ENCODE results near the gene CFAP57. TPM values are rescaled to one million over a fixed set of nuclear protein-coding genes. Genes with fewer than 3 reads are reported as not detected.

Gene CFAP57
- total and polyA plus RNA-seq, 2 of the 8 experiments (the other 6 are each of a cell fraction or from before 2014, with no cell fraction given) = 0.20 to 0.80 TPM

- CTCF ChIA-PET (ENCODE audit: partially characterized antibody) = interaction anchor here (0.8 to 1.9 kb wide), 4 partner anchors 8 to 134 kb away, joined by 3 to 5 read pairs (median 4); partner anchors contain the start of genes C1orf210 and CDC20
- Histone ChIP-seq H3K23ac (ENCODE audit: insufficient read length) (no peak overlapping the region), H3K36me3 (ENCODE audit: control insufficient read depth in 2 of 4, insufficient read depth in 4 of 4, low read length in 3 of 4) (peaks cover 2 to 12% (median 6%) of the 10 kb centered on the region in 4 experiments; a peak in 6 of 8 replicates), H3K18ac (ENCODE audit: extremely low read depth, low read length) (no peak overlapping the region), H2BK5ac (ENCODE audit: low read depth, low read length) (no peak overlapping the region), H2AFZ (ENCODE audit: low read length) (no peak overlapping the region), H2BK12ac (ENCODE audit: low read depth, low read length) (no peak overlapping the region), H4K20me1 (replicated peaks in 1 of 2; ENCODE audit: control insufficient read depth in 1 of 2, insufficient read depth in 2 of 2, low read length in 2 of 2) (no peaks in the 10 kb centered on the region), H2BK15ac (ENCODE audit: low read length) (no peak overlapping the region; the same call in 1 of the 2 replicates), H3K23me2 (ENCODE audit: low read depth, low read length) (no peaks in the 10 kb centered on the region; the same call in 1 of the 2 replicates), H2AK5ac (ENCODE audit: low read depth, low read length) (no peak overlapping the region), H3K9ac (replicated peaks in 1 of 4; ENCODE audit: extremely low read depth in 1 of 4, low read depth in 3 of 4, low read length in 3 of 4) (no peak overlapping the region), H3K56ac (replicated peaks; ENCODE audit: insufficient read length, low read depth, low read length) (no peak overlapping the region), H3K27ac (ENCODE audit: low read depth, low read length) (no peak overlapping the region), H3K4me1 (replicated peaks in 1 of 4; ENCODE audit: control insufficient read depth in 3 of 4, insufficient read depth in 4 of 4, low read length in 3 of 4) (no peaks in the 10 kb centered on the region; a peak in 1 of 7 replicates), H3K4me2 (ENCODE audit: insufficient read depth in 1 of 2, low read depth in 2 of 2, low read length in 2 of 2) (no peak overlapping the region), H4K8ac (ENCODE audit: extremely low read depth, insufficient read depth, low read length) (no peak overlapping the region), H4K5ac (ENCODE audit: insufficient read length, low read depth, low read length) (no peak overlapping the region), H3K79me2 (ENCODE audit: control insufficient read depth in 1 of 2, insufficient read depth in 2 of 2, low read length in 2 of 2) (no peaks in the 10 kb centered on the region), H2BK120ac (replicated peaks; ENCODE audit: low read depth, low read length) (no peak overlapping the region), H3K79me1 (ENCODE audit: low read depth, low read length) (no peaks in the 10 kb centered on the region), H3K27me3 (replicated peaks in 1 of 4; ENCODE audit: control insufficient read depth in 3 of 4, extremely low read depth in 1 of 4, insufficient read depth in 3 of 4, low read length in 3 of 4) (no peaks in the 10 kb centered on the region), H3K4me3 (ENCODE audit: extremely low read depth in 1 of 4, insufficient read depth in 2 of 4, low read depth in 3 of 4, low read length in 4 of 4) (no peak overlapping the region), H4K91ac (replicated peaks; ENCODE audit: insufficient read length, low read length) (no peak overlapping the region), H3K14ac (ENCODE audit: insufficient read length) (no peak overlapping the region), H2BK20ac (ENCODE audit: low read length) (no peak overlapping the region), H3K4ac (replicated peaks; ENCODE audit: insufficient read length, low read depth, low read length) (no peak overlapping the region), H3K9me3 (ENCODE audit: insufficient read depth in 2 of 2, low read depth in 1 of 2, low read length in 1 of 2) (no peaks in the 10 kb centered on the region)
- FAIRE-seq (no peak), DNase-seq (ENCODE audit: low read depth in 1 of 2, low spot score in 2 of 2) (no peak)
- WGBS, 2 experiments (ENCODE audit: extremely low coverage in 1 of 2, insufficient coverage in 1 of 2, insufficient read length in 1 of 2, insufficient replicate concordance in 2 of 2, low coverage in 1 of 2, low lambda C conversion rate in 2 of 2, missing lambda C conversion rate in 1 of 2) = 81% methylated on average over 7 of the region's 7 CpGs; no CpG with 5 or more reads in 1 of the 2 experiments
- POLR2A ChIA-PET (ENCODE audit: partially characterized antibody) = interaction anchor here (1.3 to 2.0 kb wide), 4 partner anchors 9 to 73 kb away, joined by 4 to 7 read pairs (median 4); partner anchors contain the start of genes C1orf210 and TIE1
- no peak for TF ChIP-seq ASH2L (IDR thresholded peaks at IDR 0.05; ENCODE audit: low read length)
- TF ChIP-seq MAFK (IDR thresholded peaks at IDR 0.05; ENCODE audit: low read depth, low read length) = no peak
- TF ChIP-seq TEAD4 (IDR thresholded peaks at IDR 0.05; ENCODE audit: low read depth, low read length) = no peak
- no peak for TF ChIP-seq SP2 (IDR thresholded peaks at IDR 0.05; ENCODE audit: low read length)
- no peak for TF ChIP-seq NRF1 (IDR thresholded peaks at IDR 0.05; ENCODE audit: low read depth, low read length)
- TF ChIP-seq SP1 (IDR thresholded peaks at IDR 0.05; ENCODE audit: low read depth, low read length) = no peak
- no peak for TF ChIP-seq EP300 (IDR thresholded peaks at IDR 0.05; ENCODE audit: borderline replicate concordance in 1 of 2, low read depth in 2 of 2, low read length in 2 of 2)
- no peak for TF ChIP-seq KDM1A (IDR thresholded peaks at IDR 0.05; ENCODE audit: borderline replicate concordance, low read length)
- TF ChIP-seq SIN3A (conservative IDR thresholded peaks at IDR 0.05 in 1 of 2, IDR thresholded peaks at IDR 0.05 in 1 of 2; ENCODE audit: low read depth in 1 of 2, low read length in 2 of 2) = no peak
- no peak for TF ChIP-seq E2F6 (IDR thresholded peaks at IDR 0.05)
- no peak for TF ChIP-seq TCF12 (IDR thresholded peaks at IDR 0.05; ENCODE audit: low read depth, low read length)
- no peak for TF ChIP-seq SUZ12 (IDR thresholded peaks at IDR 0.05; ENCODE audit: low read length)
Observed at GRCh38 chr1:43277116-43277876, 105.2 kb downstream of the CFAP57 start.

Data from H1 (cell line).